Left ventricle myocardium inferior (tissue), 1 donor: ENCODE results near the gene ITPR1. TPM values are rescaled to one million over a fixed set of nuclear protein-coding genes. Genes with fewer than 3 reads are reported as not detected.

Experiments used
- DNase-seq: peaks from one replicate; pipeline ENCODE4 v3.0.0-alpha.2; 2020
- H3K27ac ChIP-seq: fragments of 200-600 bp; replicated peaks from 2 replicates; pipeline ENCODE4 v1.8.0; 2021
- H3K27me3 ChIP-seq: fragments of 200-600 bp; 2 replicates; pipeline ENCODE4 v1.8.0; 2021; ENCODE audit warnings: low read depth
- H3K36me3 ChIP-seq: fragments of 200-600 bp; 2 replicates; pipeline ENCODE4 v1.8.0; 2021
- H3K4me1 ChIP-seq: fragments of 200-600 bp; 2 replicates; pipeline ENCODE4 v1.8.0; 2021
- H3K4me3 ChIP-seq: fragments of 200-600 bp; 2 replicates; pipeline ENCODE4 v1.8.0; 2021; ENCODE audit warnings: mild to moderate bottlenecking, moderate library complexity
- H3K9me3 ChIP-seq: fragments of 200-600 bp; replicated peaks from 2 replicates; pipeline ENCODE4 v1.8.0; 2021
- CTCF ChIP-seq: fragments of 200-600 bp; IDR thresholded peaks from 2 replicates; pipeline ENCODE4 v1.8.0; 2021; ENCODE audit warnings: antibody characterized with exemption, mild to moderate bottlenecking, borderline replicate concordance
- intact Hi-C: fragments of 100-400 bp; cut with micrococcal nuclease; formaldehyde crosslinking; loops from one replicate; pipeline ENCODE4 v1.11.0; 2022
- total RNA-seq: library from RNA; stranded (reverse); fragmentation: NEBNext Ultra II Directional; extraction: Animal tissue kit (Norgen Biotek cat#: 25700); gene quantifications from one replicate; pipeline ENCODE4 v1.2.1, GENCODE V29; 2021
- donor health status: DM: no; HTN: yes; CAD: no; lungs with severe emphysema.

Gene ITPR1
- total RNA-seq, 1 donor from 2014 or later = 29.0 TPM

- intact Hi-C loops = no loop called here
These were observed 56.7 kb downstream of the ITPR1 start for GRCh38 chr3:4549896-4550295.

GRCh38 chr3:4551051-4551711 lies 58.0 kb downstream of the ITPR1 start:
- no peak overlapping the region for H3K4me3 ChIP-seq
- intact Hi-C loops = no loop called here
- no peaks in the 10 kb centered on the region for H3K27me3 ChIP-seq
- H3K36me3 ChIP-seq = no peaks in the 10 kb centered on the region
- no peaks in the 10 kb centered on the region for H3K9me3 ChIP-seq
- peak overlapping the region; percentile 79 for H3K27ac ChIP-seq
- no peak for TF ChIP-seq CTCF
- peak; percentile 50 for DNase-seq
- H3K4me1 ChIP-seq = peaks cover 56% of the 10 kb centered on the region

More at GRCh38 chr3:4549896-4550295, 56.7 kb downstream of the ITPR1 start:
- no peaks in the 10 kb centered on the region for H3K36me3 ChIP-seq
- peaks cover 56% of the 10 kb centered on the region for H3K4me1 ChIP-seq
- peak overlapping the region; percentile 79 for H3K27ac ChIP-seq
- DNase-seq = no peak
- H3K27me3 ChIP-seq = no peaks in the 10 kb centered on the region
- TF ChIP-seq CTCF = no peak
- H3K9me3 ChIP-seq = no peaks in the 10 kb centered on the region
- no peak overlapping the region for H3K4me3 ChIP-seq

GRCh38 chr3:4551794-4552442 lies 58.8 kb downstream of the ITPR1 start:
- no peak for TF ChIP-seq CTCF
- no peak overlapping the region for H3K4me3 ChIP-seq
- intact Hi-C loops = no loop called here
- H3K27me3 ChIP-seq = no peaks in the 10 kb centered on the region
- peaks cover 56% of the 10 kb centered on the region for H3K4me1 ChIP-seq
- DNase-seq = no peak
- no peaks in the 10 kb centered on the region for H3K9me3 ChIP-seq
- H3K36me3 ChIP-seq = no peaks in the 10 kb centered on the region
- peak overlapping the region; percentile 79 for H3K27ac ChIP-seq

- Histone ChIP-seq H3K4me1 (peaks cover 52% of the 10 kb centered on the region), H3K9me3 (no peaks in the 10 kb centered on the region), H3K27me3 (no peaks in the 10 kb centered on the region), H3K36me3 (no peaks in the 10 kb centered on the region), H3K27ac (peak overlapping the region; percentile 79), H3K4me3 (no peak overlapping the region)
- TF ChIP-seq CTCF = no peak
- intact Hi-C loops = no loop called here
- DNase-seq = no peak
These were observed 59.7 kb downstream of the ITPR1 start for GRCh38 chr3:4552811-4553210.

GRCh38 chr3:4561661-4562060 lies 68.5 kb downstream of the ITPR1 start:
- H3K27ac ChIP-seq = no peak overlapping the region
- H3K4me1 ChIP-seq = peaks cover 13% of the 10 kb centered on the region
- intact Hi-C loops = no loop called here
- no peaks in the 10 kb centered on the region for H3K27me3 ChIP-seq
- DNase-seq = no peak
- no peaks in the 10 kb centered on the region for H3K9me3 ChIP-seq
- H3K4me3 ChIP-seq = no peak overlapping the region
- no peaks in the 10 kb centered on the region for H3K36me3 ChIP-seq
- no peak for TF ChIP-seq CTCF
